ENCODE data around the gene MTCH1.
"Not testable (repeated sequence)": the region's sequence is repeated elsewhere in the genome, so short reads cannot be mapped to it uniquely, and the experiment has no call there.

The MTCH1 gene

DNA sequence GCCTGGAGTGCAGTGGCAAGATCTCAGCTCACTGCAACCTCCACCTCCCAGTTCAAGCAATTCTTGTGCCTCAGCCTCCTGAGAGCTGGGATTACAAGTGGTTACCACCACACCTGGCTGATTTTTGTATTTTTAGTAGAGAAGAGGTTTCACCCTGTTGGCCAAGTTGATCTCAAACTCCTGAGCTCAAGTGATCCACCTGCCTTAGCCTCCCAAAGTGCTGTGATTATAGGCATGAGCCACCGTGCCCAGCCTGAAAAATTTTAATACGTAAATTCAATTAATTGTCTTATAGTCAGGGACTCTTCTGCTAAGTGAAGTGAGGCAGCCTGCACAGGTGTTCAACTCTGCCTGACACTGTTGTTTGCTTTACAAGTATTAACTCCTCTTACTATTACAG is 4.4 kb upstream of the MTCH1 start:
- DNase-seq, result not testable (repeated sequence)

DNA sequence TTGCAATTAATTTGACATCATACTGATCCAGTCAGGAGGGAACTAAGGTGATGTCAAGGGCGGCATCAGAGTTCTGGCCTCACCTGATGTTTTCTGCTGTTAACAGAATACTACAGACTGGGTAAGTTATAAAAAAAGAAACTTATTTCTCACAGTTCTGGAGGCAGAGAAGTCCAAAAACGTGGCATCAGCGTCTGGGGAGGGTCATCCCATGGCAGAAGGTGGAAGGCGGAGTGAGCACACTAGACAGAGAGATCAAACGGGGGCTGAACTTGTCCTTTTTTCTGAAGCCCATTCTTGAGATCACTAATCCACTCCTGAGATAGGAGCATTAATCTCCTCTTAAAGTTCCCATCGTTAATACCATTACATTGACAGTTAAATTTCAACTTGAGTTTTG is 3.3 kb upstream of the MTCH1 start:
- DNase-seq, result no peak

DNA sequence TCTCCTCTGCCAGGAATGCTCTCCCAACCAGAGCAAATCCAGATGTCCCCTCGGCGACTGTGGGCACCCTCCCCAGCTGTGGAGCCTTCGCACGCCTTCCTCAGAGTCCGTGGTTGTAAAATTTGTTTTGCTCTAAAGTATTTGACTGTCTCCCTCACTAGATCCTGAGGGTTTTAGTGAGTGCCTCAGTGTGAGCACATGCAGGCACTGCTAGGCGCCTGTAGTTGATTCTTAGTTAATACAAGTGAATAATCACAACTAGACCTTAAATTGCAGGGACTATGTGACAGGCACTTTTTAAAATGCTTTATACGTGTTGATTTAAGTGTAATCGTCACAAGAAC is 680 bp upstream of the MTCH1 start:
- peak in 1 of 2 donors; percentile 56 for DNase-seq

DNA sequence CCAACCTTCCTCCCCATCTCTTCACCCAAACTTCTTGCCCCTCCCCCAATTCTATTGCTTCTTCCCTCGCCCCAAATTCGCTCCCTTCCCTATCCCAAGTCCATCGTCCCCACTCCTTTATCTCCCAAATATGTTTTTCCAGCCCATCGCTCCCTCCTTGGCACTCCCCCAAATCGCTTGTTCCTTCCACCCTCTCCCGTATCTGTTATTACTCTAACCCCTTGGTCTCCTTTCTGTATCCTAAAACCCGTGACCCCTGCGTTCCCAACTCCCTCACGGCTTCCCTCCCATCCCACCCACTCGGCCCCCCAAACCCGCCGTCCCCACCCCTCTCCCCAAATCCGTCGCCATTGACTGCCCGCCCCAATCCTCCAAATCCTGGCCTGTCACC is 584 bp downstream of the MTCH1 start:
- no peak for DNase-seq

DNA sequence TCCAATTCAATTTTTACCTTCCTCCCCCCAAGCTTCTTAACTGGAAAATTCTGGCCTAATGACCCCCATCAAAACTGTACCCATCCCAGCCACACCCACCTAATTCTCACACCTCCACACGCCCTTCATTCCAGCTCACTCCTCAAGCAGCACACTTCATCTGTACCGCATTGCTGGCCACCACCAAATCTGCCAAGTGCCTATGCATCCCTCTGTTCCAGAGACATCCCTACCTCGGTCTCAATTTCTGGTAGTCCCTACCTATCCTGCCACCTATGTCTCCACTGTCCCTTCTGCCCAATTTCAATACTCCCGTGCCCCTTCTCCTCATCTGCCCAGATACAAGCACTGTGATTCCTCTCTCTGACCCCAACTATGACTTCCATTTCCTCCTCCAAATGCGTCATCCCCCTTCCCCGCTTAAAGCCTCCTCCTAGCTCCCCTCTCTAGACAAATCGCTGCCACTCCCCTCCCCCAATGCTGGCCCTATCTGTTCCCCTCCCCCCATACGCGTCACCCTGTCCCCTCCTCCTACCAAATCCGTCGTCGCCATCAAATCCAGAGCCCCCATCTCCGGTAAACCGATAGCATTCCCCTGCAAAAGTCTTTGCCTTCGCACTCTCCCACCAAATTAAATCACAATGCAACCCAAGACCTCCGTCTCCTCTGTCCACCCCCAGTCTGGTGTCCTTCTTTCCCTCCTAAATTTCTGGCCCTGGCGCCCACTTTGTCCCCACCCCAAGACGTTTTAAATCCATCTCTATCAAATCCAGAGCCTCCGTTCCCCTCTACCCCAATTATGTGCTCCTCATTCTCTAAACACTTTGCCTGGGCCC is 1.2 kb downstream of the MTCH1 start:
- peak in 1 of 2 donors; percentile 19 for DNase-seq

DNA sequence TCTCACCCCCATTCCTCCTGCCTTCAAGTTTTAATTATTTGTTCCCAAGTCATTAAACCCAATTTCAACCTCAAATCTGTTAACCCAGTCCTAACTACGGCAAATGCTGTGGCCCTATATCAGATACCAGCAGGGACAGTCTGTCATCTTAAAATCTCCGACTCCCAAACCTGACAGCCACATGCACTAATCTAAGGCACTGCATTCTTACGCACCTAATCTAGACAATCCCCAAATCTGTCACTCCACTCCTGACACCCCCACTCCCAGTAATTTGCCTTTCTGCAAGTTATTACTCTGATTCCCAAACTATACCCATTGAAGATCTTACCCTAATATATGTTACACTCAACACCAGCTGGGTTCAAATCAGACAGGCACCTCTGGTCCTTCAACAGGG is 2.5 kb downstream of the MTCH1 start:
- DNase-seq, result no peak

DNA sequence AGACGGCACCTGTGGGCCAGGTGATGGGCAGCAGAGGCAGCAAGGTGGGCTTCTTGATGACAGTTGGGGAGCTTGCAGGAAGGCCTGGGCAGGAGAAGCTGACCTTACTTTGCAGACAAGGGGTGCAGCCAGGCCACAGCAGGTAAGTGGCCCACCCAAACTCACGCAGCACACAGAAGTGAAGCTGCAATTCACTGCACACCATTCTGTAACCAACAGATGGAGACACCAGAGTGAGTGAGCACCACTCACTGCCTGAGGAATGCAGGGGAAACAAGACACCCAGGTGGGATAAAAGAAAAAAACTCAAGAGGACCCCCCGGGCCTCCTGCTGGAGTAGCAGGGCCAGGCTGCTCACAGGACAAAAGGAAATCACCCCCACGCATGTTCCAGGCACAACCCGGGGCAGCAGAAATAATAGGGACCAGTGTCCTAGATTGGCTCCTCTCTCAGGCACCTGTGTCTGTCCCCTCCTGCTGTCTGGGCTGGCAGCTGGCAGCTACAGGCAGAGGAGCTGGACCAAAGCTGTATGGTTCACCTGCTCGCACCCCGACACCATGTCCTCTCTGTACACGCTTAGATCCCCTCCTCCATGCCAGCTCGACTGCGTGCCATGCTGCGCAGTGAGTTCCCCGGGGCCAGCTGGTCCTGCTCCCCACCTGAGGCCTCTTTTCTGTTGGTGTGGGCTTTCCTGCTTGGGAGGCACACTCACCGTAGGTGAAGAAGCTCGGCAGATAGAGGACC is 4.9 kb downstream of the MTCH1 start:
- DNase-seq, result no peak

DNA sequence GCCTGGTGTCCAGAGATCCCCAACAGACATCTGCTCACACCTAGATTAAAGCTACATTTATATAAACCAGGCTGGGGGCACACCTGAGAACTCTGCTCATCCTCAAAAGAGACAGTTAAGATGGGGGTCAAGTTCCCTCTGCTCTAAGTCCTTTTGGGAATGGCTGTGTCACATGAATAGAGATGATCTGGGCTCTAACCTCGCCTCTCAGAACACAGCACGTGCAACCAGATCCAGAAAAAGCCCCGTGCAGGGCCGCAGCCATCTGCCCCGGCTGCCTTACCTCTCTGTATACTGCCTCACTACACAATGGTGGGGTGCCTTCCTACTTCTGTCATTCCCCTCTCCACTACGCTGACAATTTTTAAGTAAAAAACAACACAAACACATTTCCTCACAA is 5.9 kb downstream of the MTCH1 start:
- DNase-seq, result peak in 1 of 2 donors; percentile 2

DNA sequence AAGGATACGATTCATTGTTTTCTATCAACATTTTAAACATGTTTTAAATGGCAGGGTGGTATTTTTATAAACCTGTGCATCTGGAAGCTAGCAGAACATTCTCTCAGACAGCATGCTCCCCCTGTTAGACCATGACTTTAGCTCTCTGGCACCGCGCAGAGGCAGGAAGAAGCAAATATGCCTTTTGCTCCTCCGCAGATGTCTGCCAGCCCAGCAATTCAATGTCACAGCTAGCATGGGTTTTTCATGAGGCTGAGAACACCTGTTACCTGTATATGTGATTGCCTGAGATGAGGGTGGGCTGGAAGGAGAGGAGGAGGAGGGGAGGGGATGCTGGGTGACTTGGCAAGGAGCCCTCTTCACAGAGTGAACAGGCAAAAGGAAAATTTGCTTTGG is 6.7 kb downstream of the MTCH1 start:
- DNase-seq, result peak; percentile 53 to 84

DNA sequence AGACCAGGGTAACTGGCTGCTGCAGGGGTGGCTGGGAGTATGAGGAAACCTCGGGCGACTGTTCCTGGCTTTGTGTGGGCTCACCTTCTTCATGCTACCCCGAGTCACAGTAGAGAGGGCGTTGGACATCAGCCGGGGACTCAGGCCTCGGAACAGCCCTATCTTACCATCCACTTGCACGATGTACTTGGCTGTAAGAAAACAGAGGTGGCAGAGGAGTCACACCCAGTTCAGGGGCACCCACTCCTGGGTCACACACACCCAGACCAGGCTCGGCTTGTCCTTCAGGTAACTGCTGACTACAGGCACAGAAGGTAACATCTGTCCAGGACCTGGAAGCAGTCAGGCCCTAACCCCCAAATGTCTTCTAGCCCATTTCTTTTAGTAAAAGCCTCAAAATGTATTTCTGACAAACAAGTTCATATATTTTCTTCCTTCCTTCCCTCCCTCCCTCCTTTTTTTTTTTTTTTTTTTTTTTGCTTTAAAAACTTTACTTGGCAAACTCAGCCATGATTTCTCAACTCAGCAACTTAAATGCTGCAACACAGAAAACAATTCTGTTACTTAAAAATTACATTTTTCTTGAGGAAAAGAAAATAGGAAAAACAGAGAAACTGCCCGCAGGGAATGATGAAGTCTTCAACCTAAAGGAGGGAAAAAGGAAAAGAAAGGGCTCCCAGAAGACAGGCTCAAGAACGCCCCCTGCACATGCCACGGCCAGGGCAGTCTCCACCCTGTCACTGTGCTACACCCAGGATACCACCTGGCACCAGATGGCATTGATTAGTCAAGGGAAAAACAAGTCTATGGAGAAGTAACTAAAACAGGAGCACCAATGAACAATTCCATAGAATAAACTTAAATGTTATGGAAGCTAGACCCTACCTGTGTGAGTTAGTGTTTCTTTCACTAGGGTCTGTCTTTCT is 7.3 kb downstream of the MTCH1 start:
- no peak for DNase-seq

DNA sequence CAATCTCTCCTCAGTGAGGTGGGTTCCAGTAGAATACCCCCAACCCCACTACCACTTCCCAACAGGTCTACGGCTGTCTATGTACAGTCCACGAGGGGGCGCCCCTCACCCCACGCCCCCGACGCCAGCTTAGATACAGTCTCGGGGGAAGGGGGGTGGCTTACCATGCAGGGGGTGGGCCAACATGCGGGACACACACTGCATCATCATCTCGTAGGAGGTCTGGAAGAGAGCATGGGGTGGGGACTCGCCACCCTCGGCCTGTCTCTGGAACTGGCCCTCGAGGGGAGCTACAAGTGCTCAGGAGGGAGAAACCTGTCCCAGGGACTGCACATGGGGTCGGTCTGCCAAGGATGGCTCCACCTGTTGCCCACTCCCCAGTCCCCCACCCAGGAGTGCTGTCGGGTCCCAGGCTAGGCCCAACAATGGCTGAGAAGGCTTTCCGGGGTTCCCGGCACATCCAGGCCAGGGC is 8.5 kb downstream of the MTCH1 start:
- DNase-seq, result no peak

DNA sequence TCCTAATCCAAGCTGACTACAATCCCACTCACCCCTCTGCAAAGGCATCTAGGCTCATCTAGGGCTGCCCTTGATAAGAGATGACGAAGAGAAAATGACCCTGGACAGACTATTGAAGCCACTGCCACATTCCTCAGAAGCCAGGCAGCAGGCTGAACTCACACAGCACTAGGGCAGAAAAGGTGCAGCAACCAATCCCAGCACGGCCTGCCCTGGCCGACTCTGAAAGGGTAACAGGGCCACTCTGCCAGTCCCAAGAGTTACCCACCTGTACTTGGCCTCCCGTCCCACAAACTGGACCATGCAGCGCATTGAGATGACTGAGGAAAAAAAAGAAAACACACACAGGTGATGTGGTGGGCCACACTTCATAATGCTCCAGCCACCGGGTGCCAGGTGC is 9.1 kb downstream of the MTCH1 start:
- DNase-seq, result no peak

DNA sequence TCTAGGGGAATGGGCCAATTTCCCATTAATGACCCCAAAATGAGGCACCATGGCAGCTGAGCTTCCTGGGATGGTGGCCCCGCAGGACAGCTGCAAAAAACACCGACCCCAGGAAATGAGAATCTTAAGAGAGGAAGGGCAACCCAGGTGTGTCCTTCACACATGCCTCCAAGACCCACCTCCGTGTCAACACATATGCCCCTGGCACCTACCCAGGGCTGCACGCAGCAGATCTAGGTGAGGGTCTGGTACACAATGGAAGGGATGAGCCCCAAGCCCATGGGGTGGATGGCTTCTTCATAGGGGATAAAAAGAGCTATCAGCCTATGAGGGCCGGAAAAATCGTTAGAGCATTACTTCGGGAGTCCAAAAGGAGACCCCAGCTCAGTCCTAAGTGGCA is 9.5 kb downstream of the MTCH1 start:
- DNase-seq, result no peak

DNA sequence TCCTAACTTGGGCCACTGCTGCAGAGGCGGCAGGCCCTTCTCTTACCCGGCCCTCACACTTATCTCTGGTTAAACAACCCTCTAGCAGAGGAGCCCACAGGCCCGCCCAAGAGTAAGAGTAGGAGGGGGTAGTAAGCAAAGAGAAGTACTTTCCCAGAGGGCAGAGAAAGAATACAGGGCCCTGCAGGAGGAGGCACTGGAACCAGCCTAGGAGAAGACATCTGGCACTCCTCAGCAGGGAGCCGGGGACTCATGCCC is 10.1 kb downstream of the MTCH1 start:
- no peak for DNase-seq

DNA sequence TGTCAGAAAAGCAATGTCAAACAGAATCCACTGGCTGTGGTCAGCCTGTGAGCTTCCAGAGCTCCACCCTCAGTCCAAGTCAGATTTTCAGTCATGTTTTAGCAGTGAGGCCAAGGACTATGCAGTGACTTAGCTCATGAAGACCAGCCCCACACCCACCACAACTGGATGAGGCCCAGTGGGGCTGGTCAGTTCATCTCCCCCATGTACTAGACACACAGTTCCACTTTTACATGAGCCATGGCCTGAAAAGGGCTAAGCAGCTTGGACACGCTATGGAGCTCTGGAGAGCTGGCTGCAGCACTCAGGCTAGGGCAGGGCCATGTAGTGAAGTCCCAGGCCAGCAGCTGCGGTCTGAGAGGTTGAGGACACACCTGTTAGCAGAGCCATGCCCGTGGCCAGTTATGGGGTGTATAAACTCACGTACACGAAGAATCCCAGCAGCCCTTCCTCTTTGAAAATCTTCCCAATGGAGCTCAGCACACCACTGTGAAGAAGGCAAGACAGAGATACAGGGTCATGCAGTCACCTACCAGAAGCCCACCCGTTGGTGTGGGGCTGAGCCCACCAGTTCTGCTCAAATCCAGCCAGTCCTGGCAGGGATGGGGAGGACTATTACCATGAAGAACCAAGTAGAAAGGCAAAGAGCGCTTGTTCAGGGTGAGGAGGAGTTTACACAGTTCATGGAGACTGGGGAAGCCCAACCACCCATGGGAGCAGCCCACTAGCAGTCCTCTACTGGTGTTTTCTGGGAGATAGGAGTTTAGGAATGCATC is 10.6 kb downstream of the MTCH1 start:
- DNase-seq, result no peak

DNA sequence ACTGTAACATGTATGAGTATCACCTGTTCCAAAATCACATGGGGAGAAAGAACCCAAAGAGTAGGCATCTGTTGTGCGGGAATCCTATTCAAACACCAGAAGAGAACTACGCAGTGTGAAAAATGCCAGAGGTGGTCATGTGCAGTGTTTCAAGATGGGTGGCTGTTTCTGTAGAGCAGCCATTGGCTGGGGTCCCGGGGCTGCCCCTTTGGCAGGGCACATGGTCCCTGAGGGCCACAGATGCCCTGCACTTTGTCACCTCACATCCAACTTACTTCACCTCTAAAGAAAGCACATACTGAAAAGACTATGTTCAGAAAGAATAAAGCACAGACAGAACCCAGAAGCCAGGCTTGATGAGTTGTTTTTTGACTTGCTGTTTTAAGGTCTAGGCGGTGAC is 12.3 kb downstream of the MTCH1 start:
- no peak for DNase-seq

DNA sequence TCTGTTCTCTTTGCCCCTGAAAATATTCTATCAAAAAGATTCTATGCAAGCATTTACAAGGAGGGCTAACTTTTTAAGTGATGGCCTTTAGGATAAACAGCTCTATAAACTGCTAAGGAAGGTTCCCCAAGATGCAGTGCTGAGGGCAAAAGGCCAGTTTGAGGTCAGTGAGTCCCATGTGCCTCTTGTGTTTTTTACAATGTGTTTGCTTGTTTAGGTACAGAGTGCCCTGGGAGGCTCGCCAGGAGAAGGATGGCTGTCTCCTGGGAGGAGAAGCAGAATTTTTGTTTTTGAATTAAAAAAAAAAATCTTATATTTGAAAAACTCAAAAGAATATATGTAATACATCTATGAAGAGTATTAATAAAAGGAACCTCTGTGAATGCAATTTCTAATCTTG is 12.8 kb downstream of the MTCH1 start:
- DNase-seq, result no peak

DNA sequence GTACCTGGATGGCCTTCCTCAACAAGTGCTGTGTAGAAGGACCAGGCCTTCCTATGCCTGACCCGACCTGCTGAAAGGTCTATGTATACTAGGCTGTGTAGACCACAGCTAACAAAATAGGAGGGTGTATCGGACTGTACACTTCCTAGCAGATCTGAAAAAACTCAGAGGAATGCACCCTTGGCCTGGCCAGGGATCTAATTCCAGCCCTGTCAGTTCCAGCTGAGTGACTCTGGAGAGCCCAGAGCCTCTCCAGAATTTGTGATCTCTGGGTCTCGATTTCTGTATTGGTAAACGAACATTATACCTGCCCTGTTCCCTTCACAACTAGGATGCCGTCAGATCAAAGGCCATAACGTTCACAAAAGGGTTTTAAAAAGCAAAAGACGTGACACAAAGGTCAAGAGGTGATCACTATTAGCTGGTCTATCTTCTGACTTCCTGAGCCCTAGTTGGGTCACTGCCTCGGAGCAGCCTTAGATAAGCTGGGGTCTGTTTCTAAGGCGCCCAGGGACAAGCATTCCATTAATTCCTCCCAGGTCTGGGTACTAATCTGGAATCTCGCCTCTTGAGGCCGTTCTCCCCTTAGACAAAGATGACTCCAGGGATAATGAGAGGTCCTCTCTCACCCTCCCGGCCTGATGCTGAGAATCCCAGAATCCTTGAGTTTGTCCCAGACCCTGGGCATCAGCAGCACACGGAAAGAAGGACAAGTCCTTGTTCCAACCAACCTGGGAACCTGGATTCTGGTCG is 13.9 kb downstream of the MTCH1 start:
- DNase-seq, result no peak

DNA sequence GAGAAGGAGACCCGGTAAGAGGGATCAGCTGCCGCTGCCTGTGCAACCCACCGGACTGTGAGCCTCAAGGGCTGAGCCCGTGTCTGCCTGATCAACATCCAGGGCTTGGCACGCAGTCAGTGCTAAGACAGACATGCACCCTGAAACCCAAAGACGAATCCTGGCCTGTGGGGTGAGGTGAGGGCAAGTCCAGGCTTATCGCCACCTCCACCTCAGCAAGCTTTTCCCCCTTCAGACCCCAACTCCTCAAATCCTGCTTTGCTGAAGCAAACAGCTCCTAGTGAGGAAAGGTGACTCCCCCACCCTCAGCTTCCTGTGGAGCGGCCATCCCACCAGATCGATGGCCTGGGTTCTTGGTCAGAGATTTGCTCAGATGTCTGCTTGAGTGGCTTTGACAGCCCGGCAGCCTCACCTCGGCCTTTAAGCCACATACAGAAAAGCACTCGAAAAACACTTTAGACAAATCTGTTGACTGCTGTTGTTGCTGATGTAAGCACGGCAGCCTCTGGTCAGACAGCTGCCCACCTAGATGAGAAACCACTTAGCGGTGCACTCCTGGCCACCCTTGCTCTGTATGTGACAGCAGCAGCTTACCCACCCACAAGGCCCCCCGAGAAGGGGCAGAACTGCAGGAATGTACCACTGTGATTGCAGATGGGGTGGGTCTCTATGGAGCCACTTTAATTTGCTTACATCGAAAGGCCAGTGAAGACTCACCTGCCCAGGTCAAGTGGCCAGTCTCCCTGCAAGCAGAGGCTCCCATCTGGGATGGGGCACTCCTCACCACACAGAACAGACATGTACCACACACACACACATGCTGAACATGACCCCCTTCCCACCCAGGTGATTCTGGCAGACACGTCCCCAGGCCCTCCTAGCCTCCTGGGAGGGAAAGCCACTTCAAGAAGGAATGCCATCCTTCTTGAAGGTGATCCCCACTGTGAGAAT is 14.8 kb downstream of the MTCH1 start:
- DNase-seq, result no peak

DNA sequence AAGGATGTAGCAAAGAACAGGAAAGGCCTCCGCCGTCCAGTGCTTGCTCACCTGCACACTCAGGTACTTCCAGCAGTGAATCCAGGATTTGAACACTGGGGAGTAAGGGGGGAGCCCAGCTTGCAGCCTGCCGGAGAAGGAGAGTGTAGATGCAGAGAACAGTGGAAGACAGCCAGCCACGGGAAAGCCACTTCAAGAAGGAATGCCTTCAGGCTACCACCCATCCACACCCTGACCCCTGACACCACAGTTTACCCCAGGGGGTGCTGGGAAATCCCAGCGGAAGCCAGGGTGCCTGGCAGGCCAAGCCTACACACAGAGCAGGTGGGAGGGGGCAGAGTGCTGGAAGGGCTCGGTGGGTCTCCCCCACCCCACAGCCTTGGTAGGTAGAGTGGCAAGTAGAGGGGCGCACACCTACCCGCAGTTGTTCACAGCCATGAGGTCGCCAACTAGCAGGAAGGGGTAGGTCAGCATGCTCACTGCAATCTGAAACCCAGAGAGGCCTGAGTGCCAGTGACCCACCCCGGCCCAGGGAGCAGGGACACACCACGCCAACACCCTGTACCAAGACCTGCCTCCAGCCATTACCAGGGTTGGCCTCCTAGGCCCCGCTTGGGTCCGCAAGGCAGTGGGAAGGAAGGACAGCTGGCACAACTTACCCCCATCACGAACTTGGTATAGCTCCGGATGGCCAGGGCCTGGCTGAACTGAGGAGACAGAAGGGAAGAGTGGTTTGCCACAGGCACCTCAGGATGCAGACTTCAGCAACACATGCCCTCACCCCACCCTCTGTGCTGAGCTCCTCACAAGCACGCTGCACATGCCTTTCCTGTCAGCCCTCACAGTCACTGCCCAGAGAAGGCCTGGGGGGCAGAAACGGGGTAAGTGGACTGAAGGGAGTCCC is 15.8 kb downstream of the MTCH1 start:
- no peak for DNase-seq
